GM19455 (cell line): ENCODE data around the gene DDX27.
A peak's percentile ranks its signal among the peaks of the same experiment; 100 is the strongest.

ENCODE experiments used
- ATAC-seq: cut with Tn5 transposase; IDR thresholded peaks from one replicate; pipeline ENCODE4 v1.9.1; 2021; ENCODE audit not compliant: unreplicated experiment

The DDX27 gene

DNA sequence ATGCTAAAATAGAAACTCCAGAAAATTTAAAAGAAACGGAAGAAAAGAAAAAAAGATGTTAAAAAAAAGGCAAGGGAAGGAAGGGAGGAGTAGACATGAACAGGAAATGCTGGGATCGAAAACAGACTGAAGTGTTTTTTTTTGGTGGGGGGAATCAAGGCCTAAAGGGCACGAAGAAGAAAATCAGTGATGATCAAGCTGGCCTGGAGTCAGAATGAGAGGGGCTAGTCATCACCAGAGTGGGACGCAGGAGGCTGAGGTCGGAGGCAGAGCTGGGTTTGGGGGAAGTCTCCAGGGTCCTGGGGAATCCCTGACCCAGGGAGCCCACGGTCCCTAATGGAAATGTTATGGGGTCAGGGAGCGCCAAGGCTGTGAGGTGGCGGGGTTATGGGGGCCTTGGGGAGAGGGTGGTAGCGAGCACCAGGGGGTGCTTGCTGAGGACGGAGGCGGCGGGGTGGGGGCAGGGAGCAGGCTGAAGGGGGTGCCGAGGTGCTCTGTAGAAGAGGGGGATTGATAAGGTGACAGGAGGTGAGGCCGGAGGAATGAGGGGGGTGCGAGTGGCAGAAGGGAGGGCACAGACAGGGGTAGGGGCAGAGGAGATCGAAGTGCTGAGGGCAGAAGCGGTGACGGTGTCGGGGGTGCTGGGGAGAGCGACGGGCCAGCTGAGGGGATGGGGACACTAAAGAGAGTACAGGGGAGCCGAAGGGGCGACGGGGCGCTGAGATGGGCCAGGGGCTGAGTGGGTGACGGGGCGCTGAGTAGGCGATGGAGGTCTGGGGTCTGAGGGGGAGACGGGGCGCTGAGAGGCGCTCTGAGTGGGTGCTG is 58.0 kb downstream of the DDX27 start:
- ATAC-seq = no peak

GRCh38 chr20:49277786-49278035 is 58.5 kb downstream of the DDX27 start:
- ATAC-seq = no peak

DNA sequence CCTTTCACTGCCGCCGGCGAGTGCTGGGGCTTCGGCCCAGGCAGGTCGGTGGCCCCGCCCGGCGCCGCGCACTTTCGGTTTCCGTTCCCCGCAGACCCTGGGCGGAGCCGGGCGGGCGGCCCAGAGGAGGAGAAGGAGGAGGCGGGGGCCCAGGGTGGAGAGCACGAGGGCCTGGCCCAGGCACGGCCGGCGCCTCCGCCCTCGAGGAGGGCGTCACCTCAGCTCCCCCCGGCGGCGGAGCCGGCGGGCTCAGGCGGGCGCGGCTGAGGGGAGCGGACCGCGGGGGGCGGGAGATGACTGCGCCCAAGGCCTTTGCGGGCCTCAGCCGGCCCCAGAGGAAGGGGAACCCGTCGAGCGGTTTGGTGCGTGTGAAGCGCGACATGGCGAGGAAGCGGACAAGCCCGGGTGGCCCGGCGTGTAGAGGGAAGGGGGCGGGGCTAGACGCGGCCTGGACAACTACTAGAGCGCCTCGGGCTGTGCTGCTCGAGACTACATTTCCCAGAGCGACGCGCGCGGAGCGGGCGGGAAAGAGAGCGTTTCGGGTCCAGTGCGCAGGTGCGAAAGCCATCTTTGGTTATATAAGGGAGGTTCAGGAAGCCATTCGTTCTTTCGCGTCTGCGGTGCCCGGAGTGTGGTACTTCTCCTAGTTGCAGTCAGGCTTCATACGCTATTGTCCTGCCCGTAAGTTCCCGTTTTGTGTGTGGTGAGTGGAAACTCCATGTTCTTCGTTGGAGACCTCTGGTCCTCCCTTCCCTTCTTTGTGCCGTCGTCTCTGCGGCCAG is 59.0 kb downstream of the DDX27 start, which contains the start of gene ZNFX1:
Gene ZNFX1 (minus strand): TSS at position 22 of the 782 bp plus-strand sequence. CDS start 2,218 bp downstream, outside the sequence.
- ATAC-seq = peak; percentile 82

DNA sequence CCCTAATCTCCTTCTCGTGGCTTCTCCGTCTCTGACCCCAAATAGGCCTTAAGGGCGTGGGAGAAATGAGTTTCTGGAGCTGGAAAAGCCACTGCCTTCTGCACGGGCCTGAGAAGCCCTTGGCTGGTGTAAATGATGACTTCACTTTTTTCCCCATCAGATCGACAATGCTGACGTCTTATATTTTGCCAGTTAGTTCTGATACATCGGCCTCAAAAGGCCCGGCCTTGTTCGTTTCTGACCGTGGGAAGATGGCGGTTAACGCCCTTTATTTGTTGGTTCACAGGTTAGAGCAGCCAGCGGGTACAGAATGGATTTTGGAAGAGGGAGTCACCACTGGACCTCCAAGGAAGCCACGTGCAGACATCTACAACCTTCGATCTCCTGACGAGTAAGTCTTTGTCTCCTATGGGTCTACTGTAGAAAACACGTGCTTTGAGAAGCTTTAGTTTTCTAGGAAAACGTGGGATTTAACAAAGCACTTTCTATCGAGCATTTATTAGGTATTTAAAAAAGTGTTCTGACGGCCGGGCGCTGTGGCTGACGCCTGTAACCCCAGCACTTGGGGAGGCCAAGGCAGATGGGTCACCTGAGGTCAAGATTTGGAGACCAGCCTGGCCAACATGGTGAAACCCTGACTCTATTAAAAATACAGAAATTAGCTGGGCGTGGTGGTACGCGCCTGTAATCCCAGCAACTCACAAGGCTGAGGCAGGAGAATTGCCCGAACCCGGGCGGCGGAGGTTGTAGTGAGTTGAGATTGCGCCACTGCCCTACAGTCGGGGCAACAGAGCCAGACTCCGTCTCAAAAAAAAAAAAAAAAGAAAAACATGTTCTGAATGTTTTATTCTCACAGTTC is 59.8 kb downstream of the DDX27 start:
- peak; percentile 3 for ATAC-seq

- no peak for ATAC-seq
These were observed 60.7 kb downstream of the DDX27 start for GRCh38 chr20:49279677-49280462.

GRCh38 chr20:49280463-49281058 is 61.3 kb downstream of the DDX27 start:
- no peak for ATAC-seq

- no peak for ATAC-seq
These were observed 62.1 kb downstream of the DDX27 start for GRCh38 chr20:49281059-49281912.

DNA sequence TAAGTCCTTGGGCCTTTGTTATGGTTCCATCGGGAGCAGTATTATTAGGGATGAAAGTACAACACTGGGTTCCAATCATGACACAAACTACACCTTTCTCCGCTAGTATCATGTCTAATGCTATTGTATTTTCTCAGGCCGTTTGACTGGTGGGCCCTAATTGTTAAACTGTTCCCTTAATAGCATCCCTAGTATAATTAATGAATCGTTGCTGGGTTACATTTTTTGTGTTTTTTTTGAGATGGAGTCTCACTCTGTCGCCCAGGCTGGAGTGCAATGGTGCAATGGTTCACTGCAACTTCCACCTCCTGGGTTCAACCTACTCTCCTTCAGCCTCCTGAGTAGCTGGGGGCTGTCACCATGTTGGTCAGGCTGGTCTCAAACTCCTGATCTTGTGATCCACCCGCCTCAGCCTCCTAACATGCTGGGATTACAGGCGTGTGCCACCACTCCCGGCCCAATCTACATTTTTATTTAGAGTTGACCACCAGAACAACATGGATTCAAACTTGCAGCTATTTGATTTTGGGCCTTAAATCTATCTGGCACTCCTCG is 62.8 kb downstream of the DDX27 start:
- no peak for ATAC-seq

- ATAC-seq = no peak
These were observed 63.5 kb downstream of the DDX27 start for GRCh38 chr20:49282584-49283171.

DNA sequence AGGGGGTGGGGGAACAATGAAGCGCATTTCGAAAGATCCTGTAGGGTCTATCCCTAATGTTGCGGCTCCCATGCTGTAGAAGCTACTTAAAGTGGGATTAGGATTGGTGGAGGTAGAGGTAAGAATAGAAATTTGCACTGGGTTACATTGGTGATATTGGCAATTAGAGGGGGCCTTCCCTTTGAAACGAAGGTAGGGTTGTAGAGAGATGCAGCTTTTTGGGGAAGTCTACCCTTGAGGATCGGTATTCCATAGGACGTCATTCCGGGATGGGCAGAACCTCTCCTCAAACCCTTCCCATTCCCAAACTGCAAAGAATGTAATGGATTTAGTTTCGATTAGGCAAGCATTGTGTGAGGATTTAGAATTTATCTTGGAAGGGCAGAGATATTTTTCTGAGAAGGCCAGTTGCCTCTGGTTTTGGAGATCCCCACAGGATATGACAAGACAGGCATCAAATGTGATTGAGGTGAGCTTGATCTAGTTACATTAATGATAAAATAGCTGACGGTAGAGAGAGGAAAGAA is 64.0 kb downstream of the DDX27 start:
- no peak for ATAC-seq

DNA sequence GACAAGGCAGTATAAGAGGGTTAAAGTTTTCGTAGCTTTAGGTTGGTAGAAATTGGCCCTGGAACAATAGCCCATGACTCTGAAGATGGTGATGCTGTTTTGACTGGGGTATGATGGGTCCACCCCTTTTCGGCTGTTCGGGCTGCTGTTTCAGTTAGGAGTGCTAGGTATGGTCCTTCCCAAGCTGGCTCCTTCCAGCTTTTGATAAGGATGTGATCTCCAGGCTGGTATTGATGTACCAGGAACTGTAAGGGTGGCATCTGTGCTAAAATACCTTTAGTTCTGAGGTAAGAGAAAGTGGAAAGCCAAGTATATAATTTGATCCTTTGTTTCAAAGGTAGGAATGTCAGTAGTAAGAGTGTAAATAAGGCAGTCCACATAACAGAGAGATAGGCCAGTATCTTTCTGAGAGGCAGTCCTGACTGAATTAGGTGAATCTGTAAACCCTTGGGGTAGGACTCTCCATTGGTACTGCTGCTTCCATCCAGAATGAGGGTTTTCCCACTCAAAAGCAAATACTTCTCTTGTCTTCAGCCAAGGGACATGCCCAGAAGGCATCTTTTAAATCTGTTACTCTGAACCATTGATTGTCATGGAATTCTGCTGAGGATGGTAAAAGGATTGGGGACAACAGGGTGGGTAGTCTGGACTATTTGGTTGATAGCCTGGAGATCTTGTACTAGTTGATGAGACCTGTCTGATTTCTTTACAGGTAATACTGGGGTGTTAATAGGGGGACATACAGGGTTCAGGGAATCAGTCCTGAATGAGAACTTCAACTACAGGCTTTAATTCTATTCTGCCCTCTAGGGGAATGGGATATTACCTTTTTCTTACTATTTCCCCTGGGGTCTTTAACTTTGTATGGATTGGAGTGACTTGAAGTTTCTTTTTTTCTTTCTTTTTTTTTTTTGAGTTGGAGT is 64.7 kb downstream of the DDX27 start:
- no peak for ATAC-seq

DNA sequence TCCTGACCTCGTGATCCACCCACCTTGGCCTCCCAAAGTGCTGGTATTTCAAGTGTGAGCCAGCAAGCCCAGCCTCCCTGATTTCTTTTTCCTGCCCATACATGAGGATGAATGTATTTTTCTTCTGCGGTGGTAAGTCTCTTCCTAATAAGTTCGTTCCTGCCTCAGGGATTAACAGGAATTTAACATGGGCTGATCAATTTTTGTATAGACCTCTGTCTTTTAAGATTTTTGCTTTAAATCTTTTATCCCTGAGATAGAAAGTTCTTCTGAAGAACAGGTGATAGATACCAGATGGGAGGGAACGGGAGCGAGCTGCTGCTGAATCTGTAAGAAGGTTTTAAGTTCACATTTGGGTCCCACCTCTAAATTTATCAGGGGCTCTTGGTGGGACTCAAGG is 65.6 kb downstream of the DDX27 start:
- no peak for ATAC-seq

GRCh38 chr20:49285233-49285668 is 66.0 kb downstream of the DDX27 start:
- no peak for ATAC-seq

DNA sequence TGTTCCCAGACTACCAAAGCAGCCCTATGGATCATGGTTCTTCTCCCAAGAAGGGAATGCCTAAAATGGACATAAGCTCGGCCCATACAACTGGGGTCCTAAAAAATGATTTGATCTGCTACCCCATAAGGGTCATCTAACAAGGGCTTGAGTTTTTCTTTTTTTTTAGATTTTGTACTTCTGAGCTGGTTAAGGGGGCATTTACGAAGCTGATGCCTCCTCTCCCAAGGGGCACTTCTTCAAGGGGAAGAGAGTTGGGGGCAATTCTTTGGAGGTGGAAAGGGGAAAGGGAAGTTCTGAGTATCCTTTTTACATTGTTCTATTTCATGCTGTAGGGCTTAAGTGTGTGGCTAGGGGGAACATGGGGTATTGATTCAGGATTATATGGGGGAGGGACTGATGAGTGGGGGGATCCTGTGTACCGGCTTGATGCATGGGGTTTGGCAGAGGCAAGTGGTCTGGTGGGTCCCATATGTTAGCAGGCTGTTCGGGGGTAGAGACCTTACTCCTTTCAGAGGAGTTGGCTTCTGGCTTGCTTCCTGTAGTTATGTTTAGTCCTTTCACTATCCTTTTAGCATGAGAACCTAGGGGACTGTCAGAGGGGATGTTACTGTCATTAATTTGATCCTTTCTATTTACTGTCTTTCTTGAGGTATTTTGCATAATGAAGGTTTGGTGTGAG is 66.7 kb downstream of the DDX27 start:
- ATAC-seq = no peak

DNA sequence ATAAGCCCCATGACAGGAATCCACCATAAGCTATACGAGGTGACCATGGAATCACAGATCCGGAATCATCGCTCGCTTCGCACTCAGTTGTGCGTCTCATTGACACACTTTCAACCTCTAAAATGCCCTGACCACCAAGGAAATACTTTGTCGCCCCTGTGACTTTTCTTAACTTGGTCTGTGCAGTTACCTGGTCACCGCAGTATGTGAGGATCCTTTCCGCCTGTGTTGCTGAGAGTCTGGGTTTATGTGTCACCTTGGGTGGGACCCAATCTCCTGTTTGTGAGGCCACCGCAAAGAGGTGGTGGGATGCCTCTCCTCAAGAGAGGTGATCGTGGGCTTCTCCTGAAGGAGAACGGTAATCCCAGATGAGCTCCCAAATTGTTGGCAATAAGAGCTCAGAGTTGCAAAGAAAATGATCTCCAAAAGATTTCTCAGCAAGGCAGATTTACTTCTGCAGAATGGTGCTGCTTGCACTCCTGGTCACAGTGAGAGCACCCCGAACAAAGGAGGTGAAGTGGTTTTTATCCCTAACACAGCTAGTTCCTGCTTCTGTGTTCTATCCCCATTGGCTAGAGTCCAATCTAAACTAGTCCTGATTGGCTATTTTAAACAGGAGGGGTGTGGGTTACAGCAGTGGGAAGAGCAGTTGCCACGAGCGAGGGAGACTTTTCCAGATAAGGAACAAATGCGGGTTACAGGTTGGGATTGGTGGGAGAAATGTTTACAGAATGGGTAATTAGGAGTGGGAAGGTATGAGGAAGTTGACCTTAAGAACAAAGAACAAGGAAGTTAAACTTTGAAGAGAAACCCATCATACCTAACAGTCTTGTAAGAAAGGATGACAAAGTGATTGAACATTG is 67.7 kb downstream of the DDX27 start:
- no peak for ATAC-seq
